Neural progenitor cell (in vitro differentiated cells): ENCODE results near the gene DLX1. TPM values are rescaled to one million over a fixed set of nuclear protein-coding genes. Genes with fewer than 3 reads are reported as not detected.

Source experiments
- DNase-seq: peaks from one replicate; pipeline ENCODE4 v3.0.0-alpha.2; 2016; ENCODE audit warnings: low spot score
- H2AFZ ChIP-seq: fragments of 200-600 bp; sonication (generic); replicated peaks from 2 replicates; pipeline ENCODE4 v1.6.1; 2016; ENCODE audit warnings: antibody characterized with exemption
- H3F3A ChIP-seq: fragments of 200-600 bp; sonication (generic); 2 replicates; pipeline ENCODE4 v1.6.1; 2016; ENCODE audit warnings: antibody characterized with exemption, low read depth
- H3K27ac ChIP-seq: fragments of 200-600 bp; sonication (generic); 2 replicates; pipeline ENCODE4 v1.5.1; 2016; ENCODE audit warnings: mild to moderate bottlenecking
- H3K27me3 ChIP-seq: fragments of 200-600 bp; sonication (generic); 2 replicates; pipeline ENCODE4 v1.6.1; 2016; ENCODE audit warnings: mild to moderate bottlenecking, moderate library complexity
- H3K36me3 ChIP-seq: fragments of 200-600 bp; sonication (generic); 2 replicates; pipeline ENCODE4 v1.5.1; 2016
- H3K4me1 ChIP-seq: fragments of 200-600 bp; sonication (generic); 2 replicates; pipeline ENCODE4 v1.6.1; 2016; ENCODE audit warnings: mixed run types
- H3K4me2 ChIP-seq: fragments of 200-600 bp; sonication (generic); 2 replicates; pipeline ENCODE4 v1.6.1; 2016
- H3K4me3 ChIP-seq: fragments of 200-600 bp; sonication (generic); 2 replicates; pipeline ENCODE4 v1.5.1; 2016
- H3K79me2 ChIP-seq: fragments of 200-600 bp; sonication (generic); 2 replicates; pipeline ENCODE4 v1.6.1; 2016; ENCODE audit warnings: low read depth
- H3K9ac ChIP-seq: fragments of 200-600 bp; sonication (generic); 2 replicates; pipeline ENCODE4 v1.6.1; 2016
- H3K9me3 ChIP-seq: fragments of 200-600 bp; sonication (generic); 2 replicates; pipeline ENCODE4 v1.5.1; 2016; ENCODE audit warnings: low read depth
- H4K20me1 ChIP-seq: fragments of 200-600 bp; sonication (generic); 2 replicates; pipeline ENCODE4 v1.6.1; 2016; ENCODE audit warnings: low read depth
- H3K27ac Mint-ChIP-seq: 3 replicates; pipeline ENCODE4 v1.8.0; 2021; ENCODE audit warnings: mixed read lengths
- H3K27me3 Mint-ChIP-seq: 2 replicates; pipeline ENCODE4 v1.8.0; 2022; ENCODE audit warnings: low read depth, mild to moderate bottlenecking, inconsistent platforms, moderate library complexity, mixed read lengths; ENCODE audit not compliant: insufficient read depth
- H3K36me3 Mint-ChIP-seq: 3 replicates; pipeline ENCODE4 v1.8.0; 2021; ENCODE audit warnings: mixed read lengths
- H3K4me1 Mint-ChIP-seq: 3 replicates; pipeline ENCODE4 v1.8.0; 2021; ENCODE audit warnings: mixed read lengths
- H3K4me3 Mint-ChIP-seq: 3 replicates; pipeline ENCODE4 v1.8.0; 2021; ENCODE audit warnings: mild to moderate bottlenecking, moderate library complexity, mixed read lengths
- H3K9me3 Mint-ChIP-seq: 3 replicates; pipeline ENCODE4 v1.8.0; 2020; ENCODE audit warnings: mixed read lengths
- CTCF ChIP-seq: fragments of 200-600 bp; sonication (generic); IDR thresholded peaks from 2 replicates; pipeline ENCODE4 v1.5.1; 2017; ENCODE audit warnings: antibody characterized with exemption, mild to moderate bottlenecking
- EZH2 ChIP-seq: fragments of 200-600 bp; sonication (generic); IDR thresholded peaks from 2 replicates; pipeline ENCODE4 v1.6.1; 2017; ENCODE audit warnings: antibody characterized with exemption, mild to moderate bottlenecking, moderate library complexity
- EZH2phosphoT487 ChIP-seq: fragments of 200-600 bp; sonication (generic); IDR thresholded peaks from 2 replicates; pipeline ENCODE4 v1.6.1; 2017; ENCODE audit warnings: antibody characterized with exemption
- total RNA-seq: library from RNA; depleted of rRNA; stranded (reverse); fragments of >200 nt; gene quantifications from 2 replicates; pipeline ENCODE4 v1.2.3, GENCODE V29; 2015; ENCODE audit warnings: low replicate concordance

The DLX1 gene
- total RNA-seq, 1 donor from 2014 or later: not detected

GRCh38 chr2:172049567-172050120, 35.7 kb upstream of the DLX1 start:
- Mint-ChIP-seq H3K27ac (no peak overlapping the region), H3K27me3 (no peaks in the 10 kb centered on the region), H3K36me3 (no peaks in the 10 kb centered on the region), H3K9me3 (no peaks in the 10 kb centered on the region), H3K4me1 (peaks cover 20% of the 10 kb centered on the region), H3K4me3 (no peak overlapping the region)
- H3K27me3 ChIP-seq: no peaks in the 10 kb centered on the region
- H3K9me3 ChIP-seq: no peaks in the 10 kb centered on the region
- no peak overlapping the region for H3K27ac ChIP-seq
- peaks cover 4% of the 10 kb centered on the region for H3F3A ChIP-seq
- DNase-seq: no peak
- H3K4me3 ChIP-seq: no peak overlapping the region
- H3K9ac ChIP-seq: no peak overlapping the region
- no peak for TF ChIP-seq CTCF
- TF ChIP-seq EZH2phosphoT487: no peak
- no peak for TF ChIP-seq EZH2
- H3K79me2 ChIP-seq: no peaks in the 10 kb centered on the region
- no peak overlapping the region for H3K4me2 ChIP-seq
- H2AFZ ChIP-seq: no peak overlapping the region
- H3K36me3 ChIP-seq: no peaks in the 10 kb centered on the region
- H3K4me1 ChIP-seq: peaks cover 6% of the 10 kb centered on the region
- no peaks in the 10 kb centered on the region for H4K20me1 ChIP-seq

GRCh38 chr2:172050479-172051125, 34.7 kb upstream of the DLX1 start:
- H2AFZ ChIP-seq: no peak overlapping the region
- H3K9me3 ChIP-seq: no peaks in the 10 kb centered on the region
- H3K9ac ChIP-seq: no peak overlapping the region
- H3K4me1 ChIP-seq: peaks cover 6% of the 10 kb centered on the region
- Mint-ChIP-seq H3K4me1 (peaks cover 20% of the 10 kb centered on the region), H3K27ac (no peak overlapping the region), H3K27me3 (no peaks in the 10 kb centered on the region), H3K4me3 (no peak overlapping the region), H3K36me3 (no peaks in the 10 kb centered on the region), H3K9me3 (no peaks in the 10 kb centered on the region)
- H3K79me2 ChIP-seq: no peaks in the 10 kb centered on the region
- no peaks in the 10 kb centered on the region for H3K27me3 ChIP-seq
- H3K27ac ChIP-seq: no peak overlapping the region
- no peak overlapping the region for H3K4me2 ChIP-seq
- no peaks in the 10 kb centered on the region for H3K36me3 ChIP-seq
- DNase-seq: no peak
- H3F3A ChIP-seq: peaks cover 4% of the 10 kb centered on the region
- TF ChIP-seq EZH2phosphoT487 (no peak), EZH2 (no peak), CTCF (no peak)
- H4K20me1 ChIP-seq: no peaks in the 10 kb centered on the region
- H3K4me3 ChIP-seq: no peak overlapping the region

DNA sequence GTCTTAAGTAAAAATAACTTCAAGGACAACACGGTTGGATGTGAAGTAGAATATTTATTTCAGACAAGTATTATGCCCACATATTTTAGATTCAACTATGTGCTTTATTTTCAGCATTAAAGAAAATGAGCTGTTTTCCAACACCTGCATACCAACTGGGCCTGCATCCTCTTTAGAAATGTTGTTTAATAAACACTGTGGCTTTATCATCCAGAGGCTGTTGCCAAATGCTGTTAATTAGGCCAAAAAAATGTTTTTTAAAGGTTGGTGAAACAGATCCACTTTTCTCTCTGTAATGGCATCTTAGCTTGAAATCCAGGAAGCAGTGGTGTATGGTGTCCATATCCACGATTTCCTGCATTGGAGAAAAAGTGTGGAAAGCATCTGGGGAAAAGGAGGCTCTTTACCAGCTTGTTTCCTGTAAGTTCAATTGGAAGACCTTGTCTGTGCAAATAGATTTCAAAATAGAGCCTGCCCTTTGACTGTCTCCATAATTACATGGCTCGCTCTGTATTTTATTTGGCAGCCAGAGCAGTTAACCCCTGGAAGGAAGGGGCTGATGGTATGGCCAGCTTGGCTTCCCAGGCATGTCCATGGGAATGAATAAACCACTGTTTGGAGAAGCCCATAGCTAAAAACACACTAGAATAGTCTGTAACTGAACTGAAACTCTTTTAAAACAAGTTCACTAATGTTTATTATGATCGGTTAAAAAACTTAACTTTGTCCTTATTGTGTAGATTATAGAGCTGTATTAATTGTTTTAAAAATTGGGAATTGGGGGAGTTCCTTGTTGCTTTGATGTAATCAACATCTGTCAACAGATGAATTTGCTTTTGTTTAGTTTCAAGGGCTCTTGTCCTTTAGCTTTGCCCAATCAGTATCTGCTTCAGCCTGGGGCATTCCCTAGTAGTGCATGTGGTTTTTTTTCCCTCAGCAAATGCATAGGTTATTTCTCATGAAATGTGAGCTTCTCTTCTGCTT, 33.0 kb upstream of the DLX1 start:
- Histone ChIP-seq H3F3A (peaks cover 4% of the 10 kb centered on the region), H3K9me3 (no peaks in the 10 kb centered on the region), H3K4me3 (no peak overlapping the region), H3K4me1 (peaks cover 6% of the 10 kb centered on the region), H3K27ac (no peak overlapping the region), H3K36me3 (no peaks in the 10 kb centered on the region), H4K20me1 (no peaks in the 10 kb centered on the region), H3K79me2 (no peaks in the 10 kb centered on the region), H3K9ac (no peak overlapping the region), H3K4me2 (no peak overlapping the region), H3K27me3 (no peaks in the 10 kb centered on the region), H2AFZ (no peak overlapping the region)
- TF ChIP-seq EZH2phosphoT487 (no peak), CTCF (no peak)
- H3K4me1 Mint-ChIP-seq: peaks cover 16% of the 10 kb centered on the region
- no peak overlapping the region for H3K27ac Mint-ChIP-seq
- no peak overlapping the region for H3K4me3 Mint-ChIP-seq
- no peaks in the 10 kb centered on the region for H3K27me3 Mint-ChIP-seq
- H3K36me3 Mint-ChIP-seq: no peaks in the 10 kb centered on the region
- no peak for DNase-seq
- H3K9me3 Mint-ChIP-seq: no peaks in the 10 kb centered on the region
